Endothelial cell of hepatic sinusoid (primary cell): ENCODE measurements around the gene DNAJA2.

Experiments used
- in situ Hi-C: cut with HindIII; loops from 2 replicates; pipeline ENCODE4 v1.10.0; 2017; ENCODE audit warnings: low sequenced_read_pairs

Gene DNAJA2

DNA sequence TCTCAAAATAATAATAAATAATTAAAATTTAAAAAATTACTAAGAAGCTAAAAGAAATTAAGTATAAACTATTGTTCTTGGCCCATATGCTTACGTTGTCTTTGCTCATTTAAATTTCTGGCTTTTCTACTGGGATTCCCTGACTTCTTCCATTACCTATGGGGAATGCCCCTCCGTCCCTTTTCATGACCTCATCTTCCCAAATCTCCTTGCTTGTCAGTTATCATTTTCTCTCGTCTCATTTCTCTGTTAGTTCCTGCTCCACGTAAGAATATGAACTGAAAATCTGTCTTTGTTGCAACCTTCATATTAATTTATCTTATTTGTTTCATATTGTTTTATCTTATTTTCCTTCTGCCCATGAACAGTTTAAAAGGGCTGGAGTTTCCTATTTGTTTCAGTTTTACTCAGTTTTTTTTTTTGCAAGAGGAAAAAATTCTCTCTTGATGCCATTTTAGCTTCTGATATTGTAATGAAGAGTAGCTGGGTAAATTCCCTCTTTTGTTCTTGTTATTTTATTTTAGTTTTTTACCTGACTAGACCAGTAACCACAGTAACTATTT is 2.5 kb upstream of the DNAJA2 start:
- in situ Hi-C loops, result no loop called here

DNA sequence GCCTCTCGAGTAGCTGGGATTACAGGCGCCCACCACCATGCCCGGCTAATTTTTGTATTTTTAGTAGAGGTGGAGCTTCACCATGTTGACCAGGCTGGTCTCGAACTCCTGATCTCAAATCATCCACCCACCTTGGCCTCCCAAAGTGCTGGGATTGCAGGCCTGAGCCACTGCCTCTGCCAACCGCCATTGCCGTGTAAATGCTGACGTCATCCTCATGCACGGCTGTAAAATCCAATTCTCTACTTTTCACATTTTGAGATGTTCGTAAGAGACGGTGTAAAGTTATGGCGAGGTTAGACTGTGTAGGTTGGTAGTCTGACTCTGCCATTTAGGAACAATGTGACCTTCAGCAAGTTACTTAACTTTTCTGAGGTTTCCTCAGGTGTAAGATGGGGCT is 1.7 kb upstream of the DNAJA2 start:
- in situ Hi-C loops, result no loop called here

DNA sequence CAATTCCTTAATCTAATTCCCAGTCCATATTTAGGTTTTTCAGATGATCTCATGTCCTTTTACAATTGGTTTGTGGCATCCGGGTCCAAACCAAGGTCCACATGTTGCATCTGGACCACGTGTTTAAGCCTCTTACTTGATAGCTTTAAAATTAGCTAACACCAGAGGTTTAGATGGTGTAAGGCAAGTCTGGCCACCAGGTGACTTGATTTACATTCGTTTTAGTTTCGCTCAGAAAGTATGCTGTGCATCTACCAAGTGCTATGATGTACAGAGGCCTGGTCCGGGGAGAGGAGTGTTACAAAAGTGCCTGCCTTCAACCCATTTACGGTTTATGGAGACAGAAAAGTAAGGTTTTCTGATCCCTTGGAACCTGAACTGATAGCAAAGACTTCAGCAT is 878 bp upstream of the DNAJA2 start:
- in situ Hi-C loops, result no loop called here

DNA sequence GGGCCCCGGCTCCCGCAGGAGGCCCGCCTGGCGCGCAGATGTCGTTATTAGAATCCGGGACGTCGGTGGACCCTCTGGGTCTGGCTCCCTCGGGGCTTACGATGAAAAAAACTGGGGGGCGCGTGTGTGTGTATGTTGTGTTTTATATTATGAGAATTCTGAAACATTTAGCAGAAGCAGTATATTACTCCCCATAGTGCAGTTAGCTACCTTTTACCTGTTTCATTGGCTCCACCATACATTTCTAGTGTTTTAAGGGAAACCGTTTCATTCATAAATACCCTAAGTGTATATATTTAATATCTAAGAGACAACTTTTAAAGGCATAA is 486 bp upstream of the DNAJA2 start:
- in situ Hi-C loops, result no loop called here

DNA sequence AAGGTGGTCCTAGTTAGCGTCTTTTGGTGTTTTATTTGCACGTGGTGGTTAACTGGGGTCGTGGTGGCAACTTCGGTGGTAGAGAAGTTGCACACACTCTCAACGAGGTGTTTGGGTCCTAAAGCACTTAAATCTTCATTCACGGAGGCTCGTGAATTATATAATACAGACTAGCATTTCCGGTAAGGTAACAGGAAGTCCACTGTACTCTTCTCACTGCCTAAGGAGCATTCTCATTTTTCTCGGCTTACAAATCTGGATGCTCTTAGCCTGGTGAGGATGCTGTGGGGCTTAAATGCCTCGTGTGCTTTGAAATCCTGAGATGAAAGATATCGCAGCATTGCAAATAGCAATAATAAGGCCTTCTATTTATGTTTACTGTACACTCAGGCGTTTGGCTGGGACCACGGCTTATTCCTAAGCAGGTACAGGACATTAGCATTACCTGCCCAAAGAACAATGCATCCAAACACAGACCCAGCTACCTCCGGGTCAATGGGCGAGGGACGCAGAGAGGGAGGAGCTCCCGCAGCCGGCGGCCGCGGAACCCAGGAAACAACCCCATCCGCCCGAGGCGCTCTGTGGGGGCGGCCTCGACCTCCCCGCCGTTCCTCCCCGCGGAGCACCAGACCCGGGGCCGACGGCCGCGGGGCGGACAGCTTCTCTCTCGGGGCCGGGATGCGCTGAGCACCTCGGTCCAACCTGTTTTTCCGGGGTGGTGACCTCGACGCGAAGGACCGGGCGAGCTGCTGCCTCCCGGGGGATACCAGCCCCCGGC is 856 bp downstream of the DNAJA2 start:
- in situ Hi-C loops, result no loop called here

DNA sequence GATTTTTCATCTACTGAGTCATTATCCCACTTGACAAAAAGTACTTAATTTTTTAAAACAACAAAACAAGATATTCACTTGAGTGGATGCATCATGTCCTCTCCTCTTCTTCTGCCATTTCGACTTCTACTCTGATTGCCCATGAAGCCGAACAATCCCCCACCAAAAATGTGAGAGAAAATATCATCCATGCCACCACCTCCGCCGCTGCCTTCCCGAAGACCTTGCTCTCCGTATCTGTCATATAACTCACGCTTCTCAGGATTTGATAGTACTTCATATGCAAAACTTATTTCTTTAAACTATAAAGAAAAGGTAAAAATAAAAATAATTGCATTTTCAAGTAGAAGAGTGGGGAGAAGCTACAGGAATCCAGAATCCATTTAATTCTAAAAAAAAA is 2.2 kb downstream of the DNAJA2 start:
- in situ Hi-C loops, result no loop called here

DNA sequence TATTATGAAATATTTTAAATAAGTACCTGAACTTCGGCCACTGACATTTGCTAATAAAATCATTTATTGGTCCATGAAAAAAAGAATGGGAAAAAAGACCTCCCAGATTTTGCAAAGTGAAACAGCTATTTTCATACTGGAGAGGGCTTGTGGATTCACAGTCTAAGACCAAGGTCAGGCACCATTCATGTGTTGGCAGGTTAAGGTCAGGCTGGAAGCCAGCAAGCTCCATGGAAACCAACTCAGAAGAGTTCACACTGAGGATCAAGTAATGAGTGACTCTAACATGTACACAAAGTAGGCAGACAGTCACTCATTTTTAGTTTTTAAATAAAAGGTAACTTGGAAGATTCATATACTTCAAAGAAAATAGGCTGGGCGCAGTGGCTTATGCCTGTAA is 3.4 kb downstream of the DNAJA2 start:
- in situ Hi-C loops, result no loop called here

DNA sequence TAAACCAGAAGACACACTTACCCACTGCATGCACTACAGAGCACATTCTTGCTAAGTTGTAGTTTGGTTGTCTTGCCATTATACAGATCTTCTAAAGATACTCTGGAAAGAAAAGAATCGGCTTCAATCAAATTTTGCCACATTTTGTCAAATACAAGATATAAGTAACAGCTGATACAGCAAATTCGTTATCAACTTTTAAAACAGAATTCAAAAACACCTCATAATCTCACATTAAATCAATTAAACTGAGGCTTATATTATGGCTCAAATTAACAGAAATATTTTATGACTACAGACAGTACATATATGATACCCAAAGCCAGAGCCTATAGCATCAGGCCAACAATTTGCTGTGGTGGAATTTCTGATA is 5.4 kb downstream of the DNAJA2 start:
- in situ Hi-C loops, result no loop called here

DNA sequence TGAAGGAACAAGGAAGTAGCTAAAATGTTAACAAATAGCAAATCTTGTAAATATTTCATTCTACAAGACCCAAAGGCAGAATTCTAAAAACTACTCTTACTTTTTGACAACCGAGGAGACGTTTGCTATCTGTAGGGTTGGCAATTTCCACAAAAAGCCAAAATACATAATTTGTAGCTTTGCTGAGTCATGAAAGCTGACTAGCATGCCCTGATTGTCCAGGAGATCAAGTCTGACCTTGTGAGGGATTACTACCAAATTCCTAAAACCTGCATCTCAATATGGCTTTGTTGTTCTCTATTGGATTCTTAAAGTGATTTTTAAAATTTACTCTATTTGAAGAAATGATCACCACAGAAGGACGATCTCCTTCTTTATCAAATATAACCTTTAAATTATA is 10.8 kb downstream of the DNAJA2 start:
- in situ Hi-C loops, result no loop called here

DNA sequence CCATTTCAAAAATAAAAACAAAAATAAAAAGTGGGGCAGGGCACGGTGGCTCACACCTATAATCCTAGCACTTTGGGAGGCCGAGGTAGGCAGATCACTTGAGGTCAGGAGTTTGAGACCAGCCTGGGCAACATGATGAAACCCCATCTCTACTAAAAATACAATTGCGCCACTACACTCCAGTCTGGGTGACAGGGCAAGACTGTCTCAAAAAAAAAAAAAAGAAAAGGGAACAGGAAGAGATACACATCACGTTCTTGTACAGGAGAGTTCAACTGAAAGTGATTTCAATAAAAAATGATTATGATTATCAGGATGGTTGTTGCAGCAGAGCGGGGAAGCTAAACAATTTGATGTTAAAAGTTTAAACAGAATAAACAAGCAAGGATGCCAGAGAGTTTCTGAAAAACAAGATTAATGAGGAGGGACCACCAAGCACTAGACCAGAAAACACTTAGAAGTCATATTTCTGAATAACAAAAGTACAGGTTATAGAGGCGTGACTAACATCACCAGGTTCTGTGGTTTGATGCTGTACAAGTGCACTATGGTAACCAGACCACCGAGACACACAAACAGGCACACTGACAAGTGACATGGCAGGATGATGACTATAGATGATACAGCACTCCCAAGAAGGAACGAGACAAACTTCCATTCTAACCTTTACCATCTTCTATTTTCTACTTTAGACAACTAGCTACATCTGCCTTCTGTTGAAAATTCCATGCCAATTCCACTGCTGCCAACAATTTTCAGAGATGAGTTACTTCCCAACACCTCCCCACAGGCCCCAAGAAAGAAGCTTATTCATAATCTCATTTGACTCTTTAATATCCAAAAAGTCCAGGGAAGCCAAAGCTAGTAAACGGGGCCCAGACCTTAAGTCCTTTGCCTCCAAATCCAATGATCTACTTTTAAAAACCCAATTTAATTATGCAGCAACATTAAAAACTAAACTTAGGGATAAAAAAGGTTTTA is 11.8 kb downstream of the DNAJA2 start:
- in situ Hi-C loops, result no loop called here

DNA sequence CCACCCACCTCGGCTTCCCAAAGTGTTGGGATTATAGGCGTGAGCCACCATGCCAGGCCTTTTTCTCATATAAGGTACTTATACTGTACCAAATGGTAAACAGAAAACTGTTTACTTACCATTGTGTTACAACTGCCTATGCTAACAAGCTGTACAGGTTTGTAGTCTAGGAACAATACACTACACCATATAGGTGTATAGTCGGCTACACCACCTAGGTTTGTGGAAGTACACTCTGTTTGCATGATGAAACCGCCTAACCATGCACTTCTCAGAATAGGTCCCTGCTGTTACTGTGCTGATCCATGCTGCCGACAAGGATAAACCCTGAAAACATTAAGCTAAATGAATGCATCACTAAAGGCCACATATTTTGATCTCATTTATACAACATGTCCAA is 18.9 kb downstream of the DNAJA2 start:
- in situ Hi-C loops, result loop anchor here (5.0 kb wide), 1 partner anchor 63 kb away; no protein-coding TSS in a partner anchor

DNA sequence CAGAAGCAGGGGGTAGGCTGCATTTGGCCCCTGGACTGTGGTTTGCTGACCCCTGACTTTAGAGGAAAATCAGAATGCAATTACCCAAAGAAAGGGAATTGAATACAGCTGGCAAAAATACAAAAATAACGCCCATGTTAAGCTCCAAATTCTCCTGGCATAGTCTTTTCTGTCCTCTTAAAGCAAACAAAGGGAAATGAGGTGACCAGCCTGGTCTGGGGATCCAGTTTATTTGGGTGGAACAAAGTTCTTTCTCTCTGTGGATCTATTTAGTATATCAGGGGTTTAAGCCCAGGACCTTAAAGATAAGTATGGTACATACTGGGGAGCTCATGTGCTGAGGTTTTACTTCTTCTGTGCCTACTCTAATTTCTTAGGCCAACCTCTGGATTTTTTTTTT is 23.5 kb downstream of the DNAJA2 start:
- in situ Hi-C loops, result loop anchor here (5.0 kb wide), 1 partner anchor 67 kb away; no protein-coding TSS in a partner anchor

DNA sequence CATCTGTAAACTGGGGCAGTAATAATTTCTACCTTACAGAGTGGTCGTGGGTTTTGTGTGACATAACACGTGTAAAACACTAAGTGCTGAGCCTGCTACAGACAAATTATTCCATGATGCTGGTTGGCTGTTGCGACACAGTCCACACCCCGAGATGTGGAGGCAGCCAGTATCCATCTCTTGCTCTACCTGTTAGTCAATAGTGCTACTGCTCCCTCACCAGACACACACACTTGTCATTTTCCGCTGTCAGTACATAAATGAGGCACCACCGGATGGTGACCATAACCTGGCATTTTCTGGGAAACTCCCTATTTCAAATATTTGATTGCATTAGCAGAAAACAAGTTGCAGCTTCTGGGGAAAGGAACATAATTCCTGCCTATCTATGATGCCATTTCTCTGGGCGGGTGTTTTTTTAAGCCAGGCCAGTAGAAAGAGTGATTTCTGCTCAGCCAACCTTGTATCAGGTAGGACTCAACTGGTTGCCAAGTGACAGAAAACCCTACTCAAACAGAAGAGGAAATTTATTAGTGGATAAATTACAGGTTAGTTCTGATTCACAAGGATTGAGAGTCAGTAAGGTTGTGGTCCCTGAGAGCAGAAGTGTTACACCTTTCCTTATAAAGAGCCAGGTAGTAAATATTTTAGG is 24.1 kb downstream of the DNAJA2 start:
- in situ Hi-C loops, result no loop called here

DNA sequence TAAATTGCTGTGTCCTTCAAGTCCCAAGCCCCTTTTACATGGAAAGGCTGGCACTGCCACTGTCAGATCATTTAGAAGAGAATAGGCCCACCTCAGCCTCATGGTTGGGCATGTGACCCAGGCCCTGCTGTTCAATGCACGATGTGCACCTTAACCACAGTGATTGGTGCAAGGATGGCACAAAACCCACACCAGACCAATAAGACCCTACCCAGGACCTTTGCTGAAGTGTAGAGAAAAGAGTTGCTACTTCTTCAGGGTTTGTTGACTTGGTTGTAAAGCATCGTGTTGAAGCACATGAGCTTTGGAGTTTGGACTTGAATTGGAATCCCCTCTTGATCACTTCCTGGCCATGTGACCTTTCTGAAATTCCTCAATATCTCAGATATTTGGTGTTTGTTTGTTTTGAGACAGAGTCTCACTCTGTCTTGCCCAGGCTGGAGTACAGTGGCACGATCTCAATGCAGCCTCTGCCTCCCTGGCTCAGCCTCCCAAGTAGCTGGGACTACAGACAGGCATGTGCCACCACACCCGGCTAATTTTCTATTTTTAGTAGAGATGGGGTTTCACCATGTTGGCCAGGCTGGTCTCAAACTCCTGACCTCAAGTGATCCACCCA is 24.8 kb downstream of the DNAJA2 start:
- in situ Hi-C loops, result no loop called here

DNA sequence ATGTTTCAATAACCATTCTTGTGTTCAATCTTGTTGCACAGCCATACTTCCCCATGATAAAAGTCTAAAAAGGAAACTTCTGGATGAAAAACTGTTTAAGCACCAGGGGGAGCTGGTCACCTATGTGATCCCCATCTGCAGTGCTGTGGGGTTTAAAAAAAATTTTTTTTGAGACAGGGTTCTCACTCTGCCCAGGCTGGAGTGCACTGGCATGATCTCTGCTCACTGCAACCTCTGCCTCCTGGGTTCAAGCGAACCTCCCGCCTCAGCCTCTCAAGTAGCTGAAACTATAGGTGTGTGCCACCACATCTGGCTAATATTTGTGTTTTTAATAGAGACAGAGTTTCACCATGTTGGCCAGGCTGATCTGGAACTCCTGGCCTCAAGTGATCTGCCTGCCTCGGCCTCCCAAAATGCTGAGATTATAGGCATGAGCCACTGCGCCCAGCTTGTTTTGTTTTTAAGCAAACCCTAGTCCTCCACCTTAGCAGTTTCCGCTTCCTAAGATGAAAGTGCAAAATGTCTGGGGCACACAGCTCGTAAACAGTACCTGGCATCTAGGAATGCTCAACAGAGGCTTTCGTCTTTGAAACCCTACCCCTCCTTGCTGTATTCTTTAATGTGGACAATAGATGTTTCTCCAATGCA is 25.4 kb downstream of the DNAJA2 start:
- in situ Hi-C loops, result no loop called here

DNA sequence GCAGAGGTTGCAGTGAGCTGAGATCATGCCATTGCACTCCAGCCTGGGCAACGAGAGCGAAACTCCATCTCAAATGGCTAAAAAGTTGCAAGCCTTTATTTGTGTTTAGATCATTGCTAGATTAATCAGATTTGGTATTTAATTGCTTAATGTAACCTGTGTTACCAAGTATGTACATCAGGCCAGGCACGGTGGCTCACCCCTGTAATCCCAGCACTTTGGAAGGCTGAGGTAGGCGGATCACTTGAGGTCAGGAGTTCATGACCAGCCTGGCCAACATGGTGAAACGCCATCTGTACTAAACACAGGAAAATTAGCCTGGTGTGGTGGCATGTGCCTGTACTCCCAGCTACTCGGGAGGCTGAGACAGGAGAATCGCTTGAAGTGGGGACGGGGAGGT is 28.8 kb downstream of the DNAJA2 start:
- in situ Hi-C loops, result loop anchor here (5.0 kb wide), 1 partner anchor 107 kb away; no protein-coding TSS in a partner anchor

DNA sequence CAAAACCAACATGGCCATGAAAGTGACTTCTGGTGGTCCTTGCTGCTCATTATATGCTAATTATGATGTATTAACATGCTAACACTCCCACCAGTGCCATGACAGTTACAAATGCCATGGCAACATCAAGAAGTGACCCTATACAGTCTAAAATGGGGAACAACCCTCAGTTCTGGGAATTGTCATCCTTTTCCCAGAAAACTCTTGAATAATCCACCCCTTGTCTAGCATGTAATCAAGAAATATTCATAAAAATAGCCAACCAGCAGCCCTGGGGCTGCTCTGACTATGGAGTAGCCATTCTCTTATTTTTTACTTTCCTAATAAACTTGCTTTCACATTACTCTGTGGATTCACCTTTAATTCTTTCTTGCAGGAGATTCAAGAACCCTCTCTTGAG is 35.9 kb downstream of the DNAJA2 start:
- in situ Hi-C loops, result no loop called here

DNA sequence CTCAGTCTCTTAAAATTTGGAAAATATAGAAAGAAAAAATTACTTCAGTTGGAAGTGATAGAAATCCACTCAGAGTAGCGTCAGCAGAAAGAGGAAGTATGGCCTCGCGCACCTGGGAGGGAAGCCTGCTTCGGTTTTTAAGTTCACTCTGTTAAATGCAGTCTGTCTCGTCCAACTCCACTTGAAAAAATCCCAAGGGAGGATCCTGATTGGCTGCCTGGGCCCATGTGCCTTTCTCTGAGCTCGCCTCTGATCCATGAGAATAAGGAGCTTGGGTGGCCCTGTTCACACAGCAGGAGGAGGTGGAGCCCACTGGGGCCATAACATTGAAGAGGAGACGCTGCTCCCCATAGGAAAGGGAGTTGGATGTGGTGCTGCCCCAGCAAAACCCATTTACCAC is 40.7 kb downstream of the DNAJA2 start:
- in situ Hi-C loops, result no loop called here

DNA sequence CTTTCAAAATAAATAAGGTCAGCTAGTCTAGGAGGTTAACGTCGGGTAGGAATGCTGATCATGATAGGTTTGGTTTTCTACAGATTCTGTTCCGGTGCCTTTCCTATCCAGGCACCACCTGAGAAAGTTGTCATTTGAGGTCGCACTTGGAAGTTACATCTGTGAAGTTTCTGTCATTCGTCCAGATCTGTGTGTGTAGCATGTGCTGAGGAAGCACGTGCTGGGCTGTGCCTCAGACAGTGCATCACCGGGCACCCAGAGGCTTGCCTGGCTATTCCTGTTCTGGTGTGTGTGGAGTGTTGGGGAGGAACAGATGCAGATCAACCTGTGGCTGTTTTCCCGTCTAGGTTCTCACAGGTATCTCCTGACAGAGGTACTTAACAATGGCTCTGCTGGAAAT is 42.6 kb downstream of the DNAJA2 start:
- in situ Hi-C loops, result no loop called here
